Tibial artery (tissue), 4 donors: ENCODE results near the gene GRB7.

Experiments used
- DNase-seq, 2 donors: peaks; one replicate each; pipeline ENCODE4 v3.0.0-alpha.2; 2019
- H3K27ac ChIP-seq, 2 donors: fragments of 200-600 bp; sonication (generic) in 1 of 2; 1 replicate in 1 of 2; 2 replicates in 1 of 2; pipeline ENCODE4 v1.5.1; 2018 to 2019; ENCODE audit warnings: mild to moderate bottlenecking in 1 of 2
- H3K27me3 ChIP-seq, 2 donors: fragments of 200-600 bp; sonication (generic) in 1 of 2; one replicate each; pipeline versions ENCODE4 v1.5.1 to v1.6.0; 2016 to 2019
- H3K36me3 ChIP-seq, 3 donors: fragments of 200-600 bp; sonication (generic) in 2 of 3; one replicate each; pipeline ENCODE4 v1.5.1; 2016 to 2019; ENCODE audit warnings: mild to moderate bottlenecking in 2 of 3
- H3K4me1 ChIP-seq, 4 donors: fragments of 200-600 bp; sonication (generic) in 2 of 4; 1 replicate in 3 of 4; 2 replicates in 1 of 4; pipeline ENCODE4 v1.5.1; 2016 to 2019
- H3K4me3 ChIP-seq, 2 donors: fragments of 200-600 bp; sonication (generic) in 1 of 2; 1 replicate in 1 of 2; 2 replicates in 1 of 2; pipeline ENCODE4 v1.5.1; 2018 to 2019; ENCODE audit warnings: mild to moderate bottlenecking in 2 of 2
- H3K9me3 ChIP-seq, 3 donors: fragments of 200-600 bp; sonication (generic) in 1 of 3; one replicate each; pipeline ENCODE4 v1.5.1; 2016 to 2019
- CTCF ChIP-seq, 2 experiments: fragments of 200-600 bp in 1 of 2; fragments of 450-650 bp in 1 of 2; IDR thresholded peaks; one replicate each; pipeline ENCODE4 v1.5.1; 2017 to 2019; ENCODE audit warnings: antibody characterized with exemption in 2 of 2, mild to moderate bottlenecking in 1 of 2, moderate library complexity in 1 of 2
- intact Hi-C: fragments of 100-400 bp; cut with DNase I; formaldehyde crosslinking; loops from one replicate; pipeline ENCODE4 v1.15.0; 2023; ENCODE audit warnings: low total_unique reads

GRB7 gene

GRCh38 chr17:39737760-39738567, at the start of gene GRB7:
Gene GRB7, plus strand, starts transcription at chr17:39737938. Its CDS starts 4,364 bp downstream, at chr17:39742302.
- Histone ChIP-seq H3K27me3 (peaks cover 11 to 74% of the 10 kb centered on the region in 2 donors), H3K36me3 (peaks cover 0 to 7% (median 0%) of the 10 kb centered on the region in 3 donors), H3K27ac (no peak within 1 kb of the TSS), H3K4me3 (peak within 1 kb of the TSS; percentile 14 to 29), H3K9me3 (no peaks in the 10 kb centered on the region), H3K4me1 (peaks cover 6 to 38% (median 27%) of the 10 kb centered on the region in 4 donors)
- DNase-seq, result no peak
- TF ChIP-seq CTCF (IDR thresholded peaks at IDR 0.05), result no peak
- intact Hi-C loops, result no loop called here

GRCh38 chr17:39688475-39688835, 49.3 kb upstream of the GRB7 start:
- Histone ChIP-seq H3K9me3 (no peaks in the 10 kb centered on the region), H3K36me3 (peaks cover 0 to 24% (median 0%) of the 10 kb centered on the region in 3 donors), H3K4me1 (peaks cover 0 to 17% (median 8%) of the 10 kb centered on the region in 4 donors), H3K4me3 (peak overlapping the region; percentile 60 to 68), H3K27me3 (no peaks in the 10 kb centered on the region), H3K27ac (peak overlapping the region; percentile 81 to 85)
- no peak for DNase-seq
- intact Hi-C loops, result no loop called here
- TF ChIP-seq CTCF (IDR thresholded peaks at IDR 0.05), result no peak

GRCh38 chr17:39688945-39689344, 48.8 kb upstream of the GRB7 start:
- H3K4me3 ChIP-seq, result peak overlapping the region in 1 of 2 donors; percentile 60

GRCh38 chr17:39694593-39694992, 43.1 kb upstream of the GRB7 start:
- no peak overlapping the region for H3K27ac ChIP-seq

More at GRCh38 chr17:39688945-39689344, 48.8 kb upstream of the GRB7 start:
- no peak for DNase-seq
- peaks cover 0 to 19% (median 0%) of the 10 kb centered on the region in 3 donors for H3K36me3 ChIP-seq
- no peaks in the 10 kb centered on the region for H3K9me3 ChIP-seq
- H3K27me3 ChIP-seq, result no peaks in the 10 kb centered on the region
- TF ChIP-seq CTCF (IDR thresholded peaks at IDR 0.05), result no peak
- intact Hi-C loops, result no loop called here
- H3K27ac ChIP-seq, result no peak overlapping the region
- peaks cover 0 to 17% (median 8%) of the 10 kb centered on the region in 4 donors for H3K4me1 ChIP-seq

GRCh38 chr17:39695089-39695474, 42.7 kb upstream of the GRB7 start:
- no peaks in the 10 kb centered on the region for H3K27me3 ChIP-seq
- H3K4me3 ChIP-seq, result no peak overlapping the region
- no peak overlapping the region for H3K27ac ChIP-seq
- TF ChIP-seq CTCF (IDR thresholded peaks at IDR 0.05), result no peak
- H3K4me1 ChIP-seq, result peaks cover 0 to 9% (median 3%) of the 10 kb centered on the region in 4 donors
- DNase-seq, result no peak
- no peaks in the 10 kb centered on the region for H3K9me3 ChIP-seq
- H3K36me3 ChIP-seq, result no peaks in the 10 kb centered on the region
- intact Hi-C loops, result no loop called here

More at GRCh38 chr17:39694593-39694992, 43.1 kb upstream of the GRB7 start:
- peaks cover 0 to 9% (median 3%) of the 10 kb centered on the region in 4 donors for H3K4me1 ChIP-seq
- no peaks in the 10 kb centered on the region for H3K27me3 ChIP-seq
- no peak for TF ChIP-seq CTCF (IDR thresholded peaks at IDR 0.05)
- no peaks in the 10 kb centered on the region for H3K36me3 ChIP-seq
- H3K4me3 ChIP-seq, result no peak overlapping the region
- intact Hi-C loops, result no loop called here
- no peaks in the 10 kb centered on the region for H3K9me3 ChIP-seq
- no peak for DNase-seq
